Gastroesophageal sphincter (tissue), 3 donors: ENCODE data around the gene KRT85.

Experiments
- CTCF ChIP-seq, 4 experiments: fragments of 200-600 bp in 2 of 4; fragments of 450-650 bp in 2 of 4; sonication (generic) in 1 of 4; IDR thresholded peaks; one replicate each; pipeline ENCODE4 v1.5.1; 2017 to 2019; ENCODE audit warnings: antibody characterized with exemption in 4 of 4, mild to moderate bottlenecking in 2 of 4, moderate library complexity in 2 of 4
- POLR2AphosphoS5 ChIP-seq: sonication (generic); formaldehyde crosslinking; IDR thresholded peaks from one replicate; pipeline ENCODE4 v1.6.1; 2017; ENCODE audit warnings: antibody characterized with exemption

- TF ChIP-seq POLR2AphosphoS5 (no peak), CTCF (IDR thresholded peaks at IDR 0.05) (no peak)
Observed at GRCh38 chr12:52369809-52370208, 2.5 kb upstream of the KRT85 start.
